Inflammatory macrophage (primary cell): ENCODE data around the gene MAP4K3.

Experiments used
- DNase-seq, 2 donors: peaks; one replicate each; pipeline ENCODE4 v3.0.0-alpha.2; 2020 to 2022
- total RNA-seq, 18 experiments: gene quantifications; one replicate each; lab custom pipeline; 2026; ENCODE audit warnings: mixed read lengths in 6 of 18, inconsistent platforms in 2 of 18; lab: John Stamatoyannopoulos, UW

MAP4K3 gene
- 40.0 to 119 (median 85.7) reads per million in 18 experiments for total RNA-seq

DNA sequence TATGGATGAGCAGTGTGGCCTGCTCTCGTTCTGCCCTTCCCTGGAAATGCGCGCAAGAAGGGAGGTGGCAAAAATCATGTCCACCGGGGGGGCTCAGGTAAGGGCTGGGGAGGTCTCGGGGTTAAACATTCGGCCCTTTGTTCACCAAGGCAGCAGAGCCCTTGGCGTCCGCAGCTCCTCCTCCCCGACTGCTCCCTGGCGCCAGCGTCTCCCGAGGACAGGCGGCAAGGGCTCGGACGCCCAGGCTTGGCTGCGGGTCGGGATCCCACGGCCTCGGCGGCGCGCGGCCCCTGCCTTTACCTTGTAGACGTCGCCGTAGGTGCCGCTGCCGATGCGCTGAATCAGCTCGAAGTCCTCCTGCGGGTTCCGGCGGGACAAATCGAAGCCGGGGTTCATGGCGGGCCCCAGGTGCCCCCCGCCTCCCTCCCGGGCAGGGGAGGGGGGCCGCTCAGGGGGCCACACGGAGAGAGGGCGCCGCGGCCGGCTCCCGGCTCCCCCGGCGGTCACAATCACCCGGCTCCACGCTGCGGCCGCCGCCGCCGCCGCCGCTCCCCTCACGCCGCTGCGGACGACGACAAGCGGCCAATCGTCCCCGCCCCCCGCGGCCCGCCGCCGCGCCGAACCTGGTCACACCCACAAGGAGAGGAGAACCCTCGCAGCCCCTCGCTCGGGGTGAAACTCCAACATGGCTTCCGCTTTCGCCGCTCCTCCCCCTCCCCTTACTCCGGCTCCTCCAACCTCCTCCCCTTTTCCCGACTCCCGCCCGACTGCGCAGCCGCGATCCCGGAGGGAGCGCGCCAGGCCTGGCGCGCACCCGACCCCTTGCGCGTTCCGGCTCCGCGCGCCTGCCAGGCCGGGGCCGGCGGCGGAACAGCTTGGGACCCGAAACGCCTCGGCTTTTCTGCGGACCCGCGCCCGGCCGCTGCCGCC lies at the start of gene MAP4K3:
MAP4K3 (minus strand) TSS at position 694 of the 930 bp plus-strand sequence; CDS start at position 396, 298 bp downstream.
- DNase-seq, result peak; percentile 96 to 97

DNA sequence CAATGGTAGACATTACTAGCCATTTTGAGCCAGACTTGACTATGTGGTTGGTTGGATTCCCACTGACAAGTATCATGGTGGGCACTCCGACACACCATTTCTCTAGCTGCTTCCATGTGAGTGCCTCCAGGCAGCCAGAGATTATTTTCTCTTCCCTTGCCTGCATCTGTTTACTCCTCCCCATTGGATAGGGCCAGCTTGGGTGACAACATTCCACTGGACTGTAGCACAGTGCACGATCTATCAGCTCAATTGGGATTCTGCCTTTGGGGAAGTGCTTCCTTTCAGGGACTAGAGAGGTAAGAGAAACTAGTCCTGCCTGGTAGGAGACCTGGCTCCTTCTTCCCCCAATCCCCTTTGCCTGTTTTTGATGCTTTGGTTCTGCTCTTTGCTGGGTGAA lies 49.0 kb upstream of the MAP4K3 start:
- no peak for DNase-seq

DNA sequence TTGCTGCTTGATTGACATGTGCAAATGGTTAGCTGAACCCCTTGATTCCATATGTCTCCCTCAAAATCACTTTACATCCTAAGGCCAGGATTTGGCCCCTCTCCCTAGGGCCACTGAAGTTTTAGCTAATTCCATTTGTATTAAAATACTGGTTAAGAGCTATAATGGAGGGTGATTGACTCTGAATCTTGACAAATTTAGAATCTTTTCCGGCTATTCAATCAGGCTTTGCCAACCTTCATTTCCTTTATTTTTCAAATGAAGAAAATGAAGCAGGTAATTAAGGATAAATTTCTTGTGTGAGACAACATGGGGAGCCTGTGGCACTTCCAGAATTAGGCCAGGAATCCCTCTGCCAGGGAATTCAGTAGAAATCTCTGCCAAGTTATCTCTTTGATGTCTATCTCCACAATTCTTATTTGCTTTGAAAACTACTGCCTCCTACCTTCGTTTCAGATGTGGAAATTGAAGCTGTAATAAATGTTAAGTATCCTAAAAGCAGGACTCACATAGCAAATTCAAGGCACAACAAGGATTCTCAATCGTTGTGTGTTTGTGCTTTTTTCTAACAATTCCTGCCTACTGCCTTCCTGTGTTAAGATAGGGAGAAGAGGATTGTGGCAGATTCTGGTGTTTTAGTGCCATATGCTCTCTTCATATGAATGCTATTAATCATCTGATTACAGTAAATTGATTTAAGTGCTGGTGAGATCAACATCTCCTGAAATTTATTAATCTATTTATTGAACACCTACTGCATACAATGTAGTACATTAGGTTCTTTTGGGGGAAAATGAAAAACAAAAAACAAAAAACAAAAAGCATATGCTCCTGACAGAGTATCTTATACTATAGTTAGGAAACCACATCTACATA lies 47.8 kb upstream of the MAP4K3 start:
- no peak for DNase-seq

DNA sequence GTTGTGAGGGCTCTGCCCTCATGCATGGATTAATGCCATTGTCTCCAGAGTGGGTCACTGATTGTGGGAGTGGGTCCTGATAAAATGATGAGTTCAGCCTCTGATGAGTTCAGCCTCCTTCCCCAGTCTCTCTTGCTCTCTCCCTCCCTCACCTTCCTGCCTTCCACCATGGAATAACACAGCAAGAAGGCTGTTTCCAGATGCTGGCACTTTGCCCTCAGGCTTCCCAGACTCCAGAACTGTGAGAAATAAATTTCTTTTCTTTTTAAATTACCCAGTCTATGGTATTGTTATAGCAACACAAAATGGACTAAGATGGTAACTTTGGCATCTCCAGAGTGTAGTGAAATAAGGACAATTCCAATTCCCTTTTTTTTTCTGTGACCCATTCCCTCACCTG lies 47.1 kb upstream of the MAP4K3 start:
- DNase-seq, result no peak

DNA sequence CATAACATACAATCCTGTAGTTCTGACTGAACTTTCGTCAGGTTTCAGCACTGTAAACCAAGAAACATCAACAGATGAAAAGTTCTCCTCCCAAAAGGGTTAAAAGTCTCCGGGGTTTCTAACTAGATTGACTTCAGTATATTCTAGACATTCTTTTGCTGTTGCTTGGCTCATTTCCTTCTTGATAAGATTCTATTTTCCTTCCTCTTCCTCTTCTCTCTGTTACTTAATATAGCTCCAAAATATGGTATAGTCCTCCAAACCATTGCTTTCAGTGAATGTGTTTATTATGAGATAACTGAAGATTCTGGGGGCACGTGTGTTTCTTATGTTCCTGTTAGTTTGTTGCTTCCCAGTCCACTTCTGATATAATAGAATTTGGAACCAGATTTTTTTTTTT lies 46.4 kb upstream of the MAP4K3 start:
- DNase-seq, result peak in 1 of 2 donors; percentile 62

DNA sequence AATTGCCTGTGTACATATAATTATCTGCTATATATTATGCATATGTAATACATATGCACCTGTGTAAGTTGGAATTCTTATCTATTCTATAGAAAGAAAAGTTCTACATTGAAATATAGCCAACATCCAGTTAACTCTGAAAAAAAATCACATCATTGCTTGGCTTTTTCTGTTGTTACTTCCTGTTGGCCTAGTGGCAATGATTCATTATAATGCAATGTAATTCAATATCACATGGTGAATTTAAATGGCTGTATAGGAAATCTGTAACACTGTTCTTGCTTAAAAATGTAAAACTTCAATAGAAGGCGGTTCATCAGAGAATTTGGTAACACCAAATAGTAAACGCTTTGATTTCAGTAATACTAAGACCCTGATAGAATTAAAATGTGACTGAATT lies 44.5 kb upstream of the MAP4K3 start:
- peak; percentile 50 to 81 for DNase-seq

DNA sequence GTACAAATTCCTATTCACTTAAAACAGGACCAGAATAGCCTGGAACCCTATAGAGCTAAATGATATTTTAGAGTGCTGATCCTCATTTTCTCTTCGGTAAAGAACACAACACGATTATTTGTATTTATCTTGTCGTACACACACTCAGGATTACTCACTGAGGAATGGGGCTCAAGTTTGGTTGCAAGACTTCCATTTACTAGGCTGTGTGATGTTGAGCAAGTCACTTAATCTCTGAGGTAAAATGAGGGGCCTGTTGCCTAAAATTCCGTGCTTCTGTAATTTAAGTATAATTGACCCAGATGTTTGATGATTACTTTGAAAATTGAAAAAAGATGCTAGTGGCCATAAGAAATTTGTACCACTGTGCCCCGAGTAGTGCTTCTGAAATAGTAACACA lies 42.6 kb upstream of the MAP4K3 start:
- DNase-seq, result no peak

DNA sequence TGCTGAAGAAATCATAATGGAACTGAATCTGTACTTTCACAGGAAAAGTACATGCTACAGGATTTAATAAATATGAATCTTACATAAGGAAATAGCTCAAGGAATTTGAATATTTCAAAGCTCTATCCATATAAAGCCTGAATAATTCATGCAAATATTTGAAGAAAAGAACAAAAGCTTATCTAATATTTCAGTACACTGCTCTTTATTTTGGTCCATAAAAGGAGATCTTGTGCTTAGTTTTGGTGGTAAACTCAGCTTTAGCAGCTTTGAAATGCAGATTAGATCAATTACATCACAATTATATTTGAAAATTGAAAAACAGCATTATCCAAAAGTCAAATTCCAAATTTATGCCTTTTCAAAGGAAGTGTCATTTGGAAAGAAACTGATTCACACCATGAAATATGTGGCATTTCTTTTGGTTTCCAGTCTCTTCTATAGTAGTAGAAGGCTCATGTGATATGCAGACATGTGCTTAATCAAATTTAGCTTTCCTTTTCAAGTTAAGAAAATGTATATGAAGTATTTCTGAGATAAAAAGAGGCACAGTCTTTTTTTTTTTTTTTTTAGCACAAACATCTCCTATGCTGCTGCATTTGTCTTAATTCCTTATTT lies 42.1 kb upstream of the MAP4K3 start:
- DNase-seq, result no peak

DNA sequence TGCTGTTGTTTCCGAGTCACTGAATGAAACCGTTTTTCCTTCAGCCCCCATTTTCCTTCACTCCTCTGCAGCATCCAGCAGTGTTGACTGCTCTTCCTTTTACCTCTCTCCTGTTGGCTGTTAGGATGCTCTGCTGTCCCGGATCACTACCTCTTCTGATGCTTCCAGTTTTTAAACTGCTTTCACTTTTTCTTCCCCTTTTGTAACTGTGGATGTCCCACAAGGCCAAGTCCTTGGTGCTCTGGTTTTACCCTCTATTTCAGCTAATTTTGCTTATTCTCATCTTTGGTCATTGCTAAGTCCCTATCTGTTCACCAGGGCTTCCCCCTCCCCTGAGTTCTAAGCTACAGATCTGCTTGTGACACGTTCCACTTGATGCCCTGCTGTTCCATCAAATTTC lies 39.4 kb upstream of the MAP4K3 start:
- DNase-seq, result peak; percentile 58 to 72

DNA sequence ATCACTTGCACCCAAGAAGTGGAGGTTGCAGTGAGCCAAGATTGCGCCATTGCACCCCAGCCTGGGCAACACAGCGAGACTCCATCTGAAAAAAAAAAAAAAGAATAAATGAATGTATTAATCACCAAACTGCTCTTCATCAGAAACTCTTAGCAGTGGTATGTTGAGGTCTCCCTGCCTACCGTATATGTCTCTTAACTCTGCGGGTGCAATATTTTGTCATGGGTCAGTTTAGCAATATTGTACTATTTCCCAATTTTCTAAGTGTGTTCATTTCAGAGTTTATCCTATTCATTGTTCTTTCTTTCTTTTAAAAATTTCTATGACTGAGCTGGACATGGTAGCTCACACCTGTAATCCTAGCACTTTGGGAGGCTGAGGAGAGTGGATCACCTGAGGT lies 37.9 kb upstream of the MAP4K3 start:
- peak in 1 of 2 donors; percentile 81 for DNase-seq

DNA sequence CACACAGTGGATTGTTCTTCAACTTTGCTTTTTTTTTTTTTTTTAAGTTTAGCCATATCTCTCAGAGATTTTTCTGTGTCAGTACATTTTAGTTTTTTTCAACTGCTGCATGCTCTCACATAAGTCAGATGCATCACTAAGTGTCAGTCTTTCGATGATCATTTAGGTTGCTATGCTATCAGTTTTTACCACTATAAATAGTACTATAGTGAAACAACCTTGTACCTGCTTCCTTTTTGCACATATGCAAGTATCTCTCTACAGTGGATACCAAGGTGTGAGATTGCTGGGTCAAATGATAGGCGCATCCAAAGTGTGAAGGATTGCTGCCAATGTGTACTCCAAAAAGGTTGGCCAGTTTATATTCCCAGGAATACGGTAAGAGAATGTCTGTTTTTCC lies 33.5 kb upstream of the MAP4K3 start:
- DNase-seq, result no peak

DNA sequence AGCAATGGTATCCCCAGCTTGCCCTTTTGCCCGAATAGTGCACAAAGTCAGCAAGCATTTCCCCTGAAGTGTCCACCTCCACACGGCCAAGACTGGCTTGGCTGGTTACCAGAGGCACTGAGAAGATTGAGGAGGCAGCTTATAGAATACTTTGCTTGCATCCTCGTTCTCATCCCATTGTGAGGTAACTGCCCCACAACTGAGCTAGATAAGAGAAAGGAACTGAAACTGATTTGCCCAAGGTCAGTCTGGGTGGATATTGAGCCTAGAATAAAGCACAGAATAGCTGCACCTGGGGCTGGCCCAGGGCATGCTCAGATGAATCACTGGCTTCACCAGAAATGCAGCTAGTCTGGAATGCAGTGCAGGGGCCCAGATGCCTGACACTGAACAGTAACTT lies 32.7 kb upstream of the MAP4K3 start:
- DNase-seq, result peak; percentile 50 to 63

DNA sequence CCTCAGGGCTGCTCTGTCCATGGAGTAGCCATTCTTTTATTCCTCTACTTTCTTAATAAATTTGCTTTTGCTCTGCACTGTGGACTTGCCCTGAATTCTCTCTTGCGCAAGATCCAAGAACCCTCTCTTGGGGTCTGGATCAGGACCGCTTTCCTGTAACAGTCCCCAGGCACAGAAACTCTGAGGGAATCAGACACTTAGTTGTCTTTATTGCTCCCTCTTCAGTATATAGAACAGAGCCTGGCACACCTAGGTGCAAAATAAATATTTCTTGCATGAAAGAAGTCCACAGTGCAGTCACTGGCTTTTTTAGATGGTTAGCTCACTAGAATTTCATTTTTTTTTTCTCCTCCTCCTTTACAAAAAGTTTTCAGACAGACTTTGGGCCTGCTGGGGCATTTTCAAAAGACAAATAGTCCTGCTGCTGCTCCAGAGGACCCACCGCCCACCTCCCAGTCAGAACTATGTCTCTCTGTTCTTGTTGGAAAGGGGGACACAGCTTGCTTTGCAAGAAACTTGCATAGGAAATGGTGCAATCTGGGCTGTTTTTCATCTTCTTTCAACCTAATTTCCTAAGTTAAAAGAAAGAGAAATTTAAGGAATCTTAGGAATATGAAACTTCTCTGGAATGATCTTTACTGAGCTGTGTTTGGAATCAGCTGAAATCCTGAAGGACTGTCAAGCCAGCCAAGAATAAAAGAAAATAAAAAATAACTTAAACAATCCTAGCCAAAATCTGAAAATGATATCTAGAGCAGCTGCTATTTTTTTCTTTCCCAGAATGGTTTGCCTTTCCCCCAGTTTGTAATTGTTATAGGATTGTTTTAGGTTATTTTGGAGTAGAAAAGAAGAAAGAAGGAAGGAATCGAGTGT lies 31.7 kb upstream of the MAP4K3 start:
- no peak for DNase-seq

DNA sequence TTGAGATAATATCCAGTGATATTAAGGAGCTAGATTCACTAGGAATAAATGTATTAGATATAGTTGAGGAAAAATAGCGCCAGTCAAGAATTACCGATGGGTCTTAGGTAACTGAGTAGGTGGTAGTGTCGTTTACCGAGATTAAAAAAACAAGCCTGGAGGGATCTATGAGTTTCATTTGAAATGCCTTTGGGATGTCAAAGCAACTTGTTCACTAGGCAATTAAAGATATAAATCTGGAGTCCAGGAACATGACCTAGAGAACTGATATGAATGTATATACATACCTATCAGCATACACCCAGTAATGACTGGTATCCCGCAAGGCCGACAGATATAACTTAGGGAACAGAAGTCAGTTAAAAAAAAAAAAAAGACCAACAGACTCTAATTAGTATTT lies 29.2 kb upstream of the MAP4K3 start:
- DNase-seq, result no peak

DNA sequence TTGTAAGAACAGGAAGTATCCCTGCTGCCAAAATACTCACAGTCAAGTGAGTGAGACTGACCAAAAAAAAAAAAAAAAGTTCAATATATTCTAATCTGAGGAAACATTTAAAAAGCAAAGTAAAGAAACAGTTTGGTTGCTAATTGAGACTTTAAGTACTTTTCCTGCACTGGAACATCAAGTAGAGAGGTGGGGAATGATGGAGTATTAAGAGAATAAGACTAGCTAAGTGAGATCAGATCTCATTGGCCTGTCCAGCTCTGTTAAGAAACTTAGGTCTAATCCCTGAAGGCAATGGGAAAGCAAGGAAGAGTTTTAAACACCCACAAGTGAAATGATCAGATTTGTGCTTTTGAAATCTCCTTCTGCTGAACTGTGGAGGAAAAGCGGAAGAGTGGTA lies 27.8 kb upstream of the MAP4K3 start:
- no peak for DNase-seq

DNA sequence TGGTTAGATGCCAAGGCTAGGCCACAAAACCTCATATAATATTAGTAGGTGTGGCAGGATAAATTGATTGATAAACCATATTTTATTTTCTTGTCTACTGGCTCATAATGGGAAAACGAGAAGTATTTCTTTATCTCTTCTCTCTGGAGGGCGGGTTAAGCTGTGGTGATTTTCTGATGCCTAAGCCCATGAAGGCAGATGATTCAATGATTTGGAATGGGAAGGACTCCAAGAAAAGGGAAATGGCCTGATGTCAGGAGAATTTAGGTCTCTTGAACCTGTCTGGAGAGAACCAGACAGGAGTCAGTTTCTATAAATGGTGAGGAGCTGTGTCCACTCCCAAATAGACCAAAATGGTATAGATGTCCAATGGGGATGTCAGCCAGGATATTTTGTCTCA lies 18.7 kb upstream of the MAP4K3 start:
- DNase-seq, result no peak

DNA sequence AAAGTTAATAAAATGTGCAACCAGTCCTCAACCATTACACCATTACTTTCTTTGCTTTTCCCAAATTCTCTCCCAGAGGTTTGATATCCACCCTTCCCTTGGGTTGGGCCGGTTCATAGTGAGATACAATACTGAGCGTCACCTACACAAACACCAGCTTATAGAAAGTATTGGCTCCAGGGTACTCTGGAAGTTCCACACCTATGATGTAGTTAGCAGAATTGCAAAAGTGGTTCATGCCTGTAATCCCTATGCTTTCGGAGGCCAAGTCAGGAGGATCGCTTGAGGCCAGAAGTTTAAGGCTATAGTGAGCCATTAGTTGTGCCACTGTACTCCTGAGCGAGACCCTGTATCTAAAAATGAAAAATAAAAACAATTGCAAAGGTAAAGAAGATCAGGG lies 15.3 kb upstream of the MAP4K3 start:
- no peak for DNase-seq

DNA sequence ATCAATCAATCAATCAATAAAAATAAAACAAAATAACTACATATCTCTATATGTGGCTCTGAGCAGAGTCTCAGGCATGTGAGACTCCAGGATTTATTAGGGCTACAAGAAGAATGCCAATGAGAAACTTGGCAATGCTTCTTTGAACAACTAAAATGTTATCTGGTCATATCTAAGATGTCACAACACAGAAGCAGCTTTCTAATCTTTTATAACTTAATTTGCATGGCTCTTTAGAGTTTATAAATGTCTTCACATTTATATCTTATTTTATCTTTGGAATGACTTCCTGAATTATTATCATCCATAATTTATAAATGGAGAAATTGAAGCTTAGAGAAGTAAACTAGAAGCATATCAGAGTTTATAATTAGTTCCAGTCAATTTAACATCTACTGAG lies 14.9 kb upstream of the MAP4K3 start:
- no peak for DNase-seq

DNA sequence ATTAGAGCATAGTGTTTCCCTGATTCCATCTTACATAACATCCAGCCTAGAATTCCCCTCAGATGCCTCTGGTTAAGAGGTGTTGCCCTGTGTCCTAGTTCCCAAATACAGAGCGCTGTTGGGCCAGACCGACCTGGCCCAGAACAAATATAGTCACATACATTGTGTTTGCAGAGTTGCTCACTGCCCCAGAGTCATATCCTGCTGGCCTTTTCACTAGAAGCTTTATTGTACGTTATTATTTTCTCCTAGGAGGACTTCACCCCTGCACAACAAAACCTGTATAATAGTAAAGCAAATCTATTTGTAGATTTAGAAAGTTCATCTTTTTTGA lies 11.1 kb upstream of the MAP4K3 start:
- no peak for DNase-seq

DNA sequence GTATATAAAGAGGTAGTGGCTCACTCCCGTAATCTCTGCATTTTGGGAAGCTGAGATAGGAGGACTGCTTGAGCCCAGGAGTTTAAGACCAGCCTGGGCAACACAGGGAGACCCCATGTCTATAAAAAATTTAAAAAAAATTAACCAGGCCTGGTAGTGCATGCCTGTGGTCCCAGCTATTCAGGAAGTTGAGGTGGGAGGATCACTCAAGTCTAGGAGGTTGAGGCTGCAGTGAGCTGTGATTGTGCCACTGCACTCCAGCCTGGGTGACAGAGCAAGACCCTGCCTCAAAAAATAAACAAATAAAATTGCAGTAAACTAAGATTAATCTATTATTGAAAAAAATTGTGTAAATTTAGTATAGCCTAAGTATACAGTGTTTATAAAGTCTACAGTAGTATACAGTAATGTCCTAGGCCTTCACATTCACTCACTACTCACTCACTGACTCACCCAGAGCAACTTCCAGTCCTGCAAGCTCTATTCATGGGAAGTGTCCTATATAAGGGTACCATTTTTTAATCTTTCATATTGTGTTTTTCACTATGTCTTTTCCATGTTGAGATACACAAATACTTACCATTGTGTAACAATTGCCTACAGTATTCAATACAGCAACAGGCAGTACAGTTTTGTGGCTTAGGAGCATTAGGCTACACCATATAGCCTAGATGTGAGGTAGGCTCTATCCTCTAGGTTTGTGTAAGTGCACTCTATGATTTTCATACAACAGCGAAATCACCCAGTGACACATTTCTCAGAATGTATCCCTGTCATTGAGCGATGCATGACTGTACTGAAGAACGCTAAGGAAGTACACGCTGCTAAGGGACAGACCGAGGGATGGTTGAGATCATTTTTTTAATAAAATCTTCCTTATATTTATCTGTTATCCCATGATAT lies 10.4 kb upstream of the MAP4K3 start:
- DNase-seq, result no peak

DNA sequence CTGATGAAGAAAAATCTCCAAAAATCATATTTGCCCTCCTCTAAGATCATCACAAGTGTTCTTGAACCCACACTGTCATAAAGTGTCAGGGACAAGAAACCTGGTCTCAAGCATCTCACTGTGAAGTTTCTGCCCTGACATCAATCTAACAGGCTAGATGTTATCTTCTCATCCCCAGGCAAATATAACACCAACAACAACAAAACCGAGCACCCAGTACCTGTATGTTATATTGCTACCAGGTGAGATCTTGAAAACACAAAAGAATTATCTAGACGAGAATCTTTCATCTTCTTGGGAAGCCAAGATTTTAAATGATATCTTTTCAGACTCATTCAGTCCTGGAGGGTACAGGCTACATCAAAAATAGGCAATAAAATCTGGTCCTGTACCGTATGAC lies 8.8 kb upstream of the MAP4K3 start:
- DNase-seq, result no peak
